K562 (cell line): ENCODE results near the gene P2RY6. TPM values are rescaled to one million over a fixed set of nuclear protein-coding genes. Genes with fewer than 3 reads are reported as not detected.

Experiments used
- ATF7 ChIP-seq: fragments of 450-650 bp; IDR thresholded peaks from 2 replicates; pipeline ENCODE4 v1.7.1; 2014; ENCODE audit warnings: mild to moderate bottlenecking, moderate library complexity
- CCNT2 ChIP-seq: IDR thresholded peaks from 2 replicates; pipeline ENCODE4 v1.6.1; 2011; ENCODE audit warnings: borderline replicate concordance, low read depth, mild to moderate bottlenecking, moderate library complexity, mixed read lengths, low read length; ENCODE audit not compliant: insufficient read length; ENCODE audit errors: extremely low read depth
- E2F1 ChIP-seq: sonication (generic); formaldehyde crosslinking; IDR thresholded peaks from 2 replicates; pipeline ENCODE4 v1.8.1; 2023; ENCODE audit warnings: mild to moderate bottlenecking, missing genetic modification reagents, moderate library complexity
- GTF2B ChIP-seq: IDR thresholded peaks from 2 replicates; pipeline ENCODE4 v1.6.1; 2011; ENCODE audit not compliant: insufficient read length; ENCODE audit errors: extremely low read depth
- HMBOX1 ChIP-seq: sonication (generic); IDR thresholded peaks from 2 replicates; pipeline ENCODE4 v1.6.1; 2016
- JUND ChIP-seq, 2 experiments: IDR thresholded peaks; 2 replicates in 1 of 2; 3 replicates in 1 of 2; pipeline ENCODE4 v1.6.1; 2011; ENCODE audit warnings: borderline replicate concordance in 2 of 2, low read depth in 2 of 2, low read length in 2 of 2, improper control_type of control experiment in 1 of 2, missing biosample characterization in 1 of 2, missing genetic modification characterization in 1 of 2, missing genetic modification reagents in 1 of 2
- MECOM ChIP-seq: fragments of 250-450 bp; sonication (Bioruptor Pico); IDR thresholded peaks from 2 replicates; pipeline ENCODE4 v1.8.0; 2022; ENCODE audit warnings: inconsistent platforms
- MED1 ChIP-seq: sonication (generic); formaldehyde crosslinking; IDR thresholded peaks from 2 replicates; pipeline ENCODE4 v1.8.1; 2023; ENCODE audit warnings: missing genetic modification reagents, borderline replicate concordance
- NKRF ChIP-seq: fragments of 450-650 bp; IDR thresholded peaks from 2 replicates; pipeline ENCODE4 v1.6.1; 2016; ENCODE audit warnings: borderline replicate concordance
- PREB ChIP-seq: sonication (generic); formaldehyde crosslinking; IDR thresholded peaks from 2 replicates; pipeline ENCODE4 v1.8.1; 2023; ENCODE audit warnings: mild to moderate bottlenecking, missing genetic modification reagents
- RCOR1 ChIP-seq, 2 experiments: IDR thresholded peaks; 2 replicates each; pipeline ENCODE4 v1.6.1; 2012; ENCODE audit warnings: low read depth in 2 of 2, low read length in 2 of 2, borderline replicate concordance in 1 of 2, improper control_type of control experiment in 1 of 2
- SAFB ChIP-seq: fragments of 200-400 bp; formaldehyde crosslinking; IDR thresholded peaks from 2 replicates; pipeline ENCODE4 v1.6.1; 2017; ENCODE audit warnings: low read depth, low read length, borderline replicate concordance
- SMARCE1 ChIP-seq: fragments of 450-650 bp; IDR thresholded peaks from 2 replicates; pipeline ENCODE4 v1.7.1; 2016; ENCODE audit warnings: mild to moderate bottlenecking
- SNRNP70 ChIP-seq: fragments of 200-400 bp; formaldehyde crosslinking; optimal IDR thresholded peaks from 2 replicates; pipeline ENCODE3; 2017; ENCODE audit warnings: low read depth, low read length
- TAF1 ChIP-seq: IDR thresholded peaks from 2 replicates; pipeline ENCODE4 v1.6.1; 2011; ENCODE audit warnings: mild to moderate bottlenecking, low read length, moderate library complexity; ENCODE audit not compliant: insufficient read depth, control insufficient read depth, severe bottlenecking; ENCODE audit errors: extremely low read depth
- VEZF1 ChIP-seq: fragments of 200-800 bp; sonication (Bioruptor generic); IDR thresholded peaks from 2 replicates; pipeline ENCODE4 v1.6.1; 2017; ENCODE audit warnings: missing genetic modification characterization, missing compliant biosample characterization
- polyA plus RNA-seq, 8 experiments: library from polyadenylated mRNA; depleted of rRNA in 4 of 8; stranded (reverse) in 5 of 8; unstranded in 3 of 8; fragments of >200 nt; fragmentation: Nextera tagmentation in 2 of 8; fragmentation: Illumina TruSeq in 1 of 8; extraction: Ambion mirVana in 2 of 8; extraction: Trizol in 1 of 8; gene quantifications; 2 replicates each; pipeline versions ENCODE4 v1.2.1 to v1.2.3, GENCODE V29; 2011 to 2014; ENCODE audit warnings: inconsistent platforms in 1 of 8, missing spikeins in 1 of 8
- total RNA-seq, 7 experiments: library from RNA; depleted of rRNA in 6 of 7; stranded (reverse); fragments of >200 nt in 6 of 7; fragmentation: Illumina TruSeq in 2 of 7; extraction: Trizol in 2 of 7; gene quantifications; 2 replicates each; pipeline versions ENCODE4 v1.2.1 to v1.2.3, GENCODE V29; 2011 to 2021; ENCODE audit warnings: low replicate concordance in 1 of 7

Gene P2RY6
- total and polyA plus RNA-seq, 9 of the 15 experiments (the other 6 are each of a cell fraction or from before 2014, with no cell fraction given): not detected

- TF ChIP-seq NKRF: no peak
- TF ChIP-seq TAF1: no peak
- TF ChIP-seq RCOR1 (IDR thresholded peaks at IDR 0.05; ENCODE audit: borderline replicate concordance in 1 of 2, low read depth in 2 of 2, low read length in 2 of 2): peak in 1 of 2 experiments; percentile 23; a peak in 1 of 4 replicates
- TF ChIP-seq SNRNP70: no peak
- TF ChIP-seq ATF7: no peak
- TF ChIP-seq SAFB: no peak
- no peak for TF ChIP-seq MECOM (CRISPR knock-in tag)
- no peak for TF ChIP-seq E2F1 (CRISPR knock-in tag)
- TF ChIP-seq VEZF1 (CRISPR knock-in tag): peak; percentile 22
- no peak for TF ChIP-seq HMBOX1
- no peak for TF ChIP-seq GTF2B
- no peak for TF ChIP-seq PREB
- peak; percentile 90 for TF ChIP-seq JUND (IDR thresholded peaks at IDR 0.05; ENCODE audit: borderline replicate concordance, low read depth, low read length)
- TF ChIP-seq JUND (tag; IDR thresholded peaks at IDR 0.05; ENCODE audit: borderline replicate concordance, low read depth, low read length): peak; percentile 84; the same call in 1 of the 3 replicates
- peak; percentile 59 for TF ChIP-seq SMARCE1
- TF ChIP-seq CCNT2: no peak
- no peak for TF ChIP-seq MED1 (CRISPR knock-in tag)
Observed at GRCh38 chr11:73334384-73335203, 62.5 kb downstream of the P2RY6 start (continued).
